CD4-positive, alpha-beta T cell treated with Interferon gamma for 1 hour (primary cell): Measurements from ENCODE around the gene STK11IP.

Source experiments
- DNase-seq: peaks from one replicate; pipeline ENCODE4 v3.0.0-alpha.2; 2020

STK11IP gene

GRCh38 chr2:219597552-219598307 is at the start of gene STK11IP:
Gene STK11IP, plus strand, starts transcription at chr2:219597857. Its CDS starts 263 bp downstream, at chr2:219598120.
- peak; percentile 87 for DNase-seq

GRCh38 chr2:219548990-219549389 is 48.7 kb upstream of the STK11IP start:
- DNase-seq: no peak

- DNase-seq: no peak
These were observed 48.0 kb upstream of the STK11IP start for GRCh38 chr2:219549619-219550018.

- DNase-seq: no peak
These were observed 45.9 kb upstream of the STK11IP start for GRCh38 chr2:219551441-219552381.

- peak; percentile 79 for DNase-seq
These were observed 45.1 kb upstream of the STK11IP start for GRCh38 chr2:219552382-219553167.

GRCh38 chr2:219553168-219553417 is 44.6 kb upstream of the STK11IP start:
- DNase-seq: no peak

GRCh38 chr2:219553463-219553963 is 44.1 kb upstream of the STK11IP start:
- DNase-seq: no peak

- DNase-seq: no peak
These were observed 43.3 kb upstream of the STK11IP start for GRCh38 chr2:219554350-219554749.

- no peak for DNase-seq
These were observed 41.7 kb upstream of the STK11IP start for GRCh38 chr2:219555956-219556355.

GRCh38 chr2:219556413-219556812 is 41.2 kb upstream of the STK11IP start:
- DNase-seq: no peak

GRCh38 chr2:219557320-219557719 is 40.3 kb upstream of the STK11IP start:
- no peak for DNase-seq

- DNase-seq: no peak
These were observed 39.6 kb upstream of the STK11IP start for GRCh38 chr2:219557791-219558785.

- DNase-seq: no peak
These were observed 38.3 kb upstream of the STK11IP start for GRCh38 chr2:219559156-219559915.

- DNase-seq: no peak
These were observed 37.4 kb upstream of the STK11IP start for GRCh38 chr2:219560037-219560892.

- no peak for DNase-seq
These were observed 36.8 kb upstream of the STK11IP start for GRCh38 chr2:219560893-219561178.

GRCh38 chr2:219561179-219562048 is 36.2 kb upstream of the STK11IP start:
- no peak for DNase-seq

GRCh38 chr2:219562049-219563020 is 35.3 kb upstream of the STK11IP start:
- DNase-seq: no peak
